Frontal cortex (tissue), 4 donors: ENCODE data around the gene BICC1. TPM values are rescaled to one million over a fixed set of nuclear protein-coding genes. Genes with fewer than 3 reads are reported as not detected.

ENCODE experiments used
- DNase-seq, 2 donors: peaks; one replicate each; pipeline ENCODE4 v3.0.0; 2012; ENCODE audit warnings: low spot score in 2 of 2
- FAIRE-seq: peaks from 2 replicates; lab custom pipeline; 2012; peaks lifted over from hg19 to GRCh38; lab: Jason Lieb, UNC
- total RNA-seq: library from RNA; depleted of rRNA; stranded (reverse); fragments of >200 nt; gene quantifications from one replicate; pipeline ENCODE4 v1.2.3, GENCODE V29; 2014
- donor health status: control.
- donor health status: control.
- donor health status: control.

BICC1 gene
- total RNA-seq, 1 donor from 2014 or later, result 4.5 TPM

DNA sequence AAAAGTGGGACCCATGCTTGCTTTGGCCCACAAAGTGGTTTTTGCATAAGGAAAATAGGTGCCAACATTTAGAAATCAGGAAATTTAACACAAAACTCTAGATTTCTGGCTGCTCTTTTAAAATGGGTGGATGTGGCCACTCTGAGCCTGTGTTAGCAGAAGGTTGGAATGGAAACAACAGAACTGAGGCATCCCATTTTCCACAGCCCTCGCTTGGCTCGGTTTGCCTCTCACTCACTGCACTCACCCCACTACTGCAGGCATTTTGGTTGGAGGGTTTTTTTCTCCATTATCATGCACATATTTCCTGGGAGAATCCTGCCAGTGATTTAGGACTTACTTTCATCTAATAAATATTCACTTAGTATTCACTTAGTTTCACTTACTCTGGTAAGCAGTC, 178.9 kb downstream of the BICC1 start:
- no peak for DNase-seq
- FAIRE-seq, result no peak

GRCh38 chr10:58693919-58694318, 181.2 kb downstream of the BICC1 start:
- FAIRE-seq (no peak), DNase-seq (no peak)

GRCh38 chr10:58695022-58695421, 182.3 kb downstream of the BICC1 start:
- DNase-seq, result no peak
- FAIRE-seq, result no peak

GRCh38 chr10:58696736-58697135, 184.1 kb downstream of the BICC1 start:
- FAIRE-seq, result no peak

DNA sequence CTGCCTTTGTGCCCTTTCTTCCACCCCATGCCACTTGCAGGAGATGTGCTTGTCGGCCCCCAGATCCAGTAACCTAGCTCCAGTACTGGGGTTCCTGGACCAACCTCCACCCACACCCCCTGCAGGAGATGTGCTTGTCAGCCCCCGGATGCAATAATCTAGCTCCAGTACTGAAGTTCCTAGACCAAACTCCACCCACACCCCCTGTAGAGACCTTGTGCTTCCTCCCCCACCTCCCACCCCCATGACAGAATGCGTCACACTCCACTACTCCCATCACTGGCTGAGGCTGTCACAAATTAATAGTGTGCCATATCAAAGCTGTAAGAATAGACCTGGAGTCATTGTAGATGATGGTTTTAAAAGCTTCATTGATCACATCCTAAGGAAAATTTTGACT, 185.0 kb downstream of the BICC1 start:
- DNase-seq (no peak), FAIRE-seq (no peak)

More at GRCh38 chr10:58696736-58697135, 184.1 kb downstream of the BICC1 start:
- no peak for DNase-seq

DNA sequence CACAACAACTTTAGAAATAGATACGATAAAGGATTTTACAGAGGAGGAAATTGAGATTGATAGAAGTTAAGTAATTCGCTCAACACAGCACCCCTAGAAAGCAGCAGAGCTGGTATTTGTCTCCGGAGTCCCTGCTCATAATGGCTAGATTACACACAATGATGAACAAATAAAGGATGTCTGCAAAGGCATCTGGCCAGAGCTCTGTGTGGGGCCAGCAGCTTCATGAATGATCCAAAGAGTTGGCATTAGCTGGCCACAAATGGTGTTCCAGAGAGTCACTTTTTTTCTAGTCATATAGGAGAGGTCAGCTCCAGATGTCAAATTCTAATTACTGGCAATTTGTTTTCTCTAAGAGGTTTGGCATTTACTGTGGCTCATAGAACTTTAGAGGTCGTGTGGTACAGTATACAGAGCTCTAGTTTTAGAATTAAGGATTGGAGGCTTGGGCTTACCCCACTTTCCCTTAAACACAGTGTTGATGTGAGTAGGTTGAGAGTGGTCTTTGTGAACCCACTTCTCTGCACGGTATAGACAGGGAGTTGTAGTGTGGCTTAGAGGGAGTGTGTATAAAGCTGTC, 186.2 kb downstream of the BICC1 start:
- FAIRE-seq (no peak), DNase-seq (no peak)

GRCh38 chr10:58700591-58700990, 187.9 kb downstream of the BICC1 start:
- no peak for FAIRE-seq
- no peak for DNase-seq

- DNase-seq (no peak), FAIRE-seq (no peak)
Observed at GRCh38 chr10:58701405-58702135, 188.9 kb downstream of the BICC1 start.

DNA sequence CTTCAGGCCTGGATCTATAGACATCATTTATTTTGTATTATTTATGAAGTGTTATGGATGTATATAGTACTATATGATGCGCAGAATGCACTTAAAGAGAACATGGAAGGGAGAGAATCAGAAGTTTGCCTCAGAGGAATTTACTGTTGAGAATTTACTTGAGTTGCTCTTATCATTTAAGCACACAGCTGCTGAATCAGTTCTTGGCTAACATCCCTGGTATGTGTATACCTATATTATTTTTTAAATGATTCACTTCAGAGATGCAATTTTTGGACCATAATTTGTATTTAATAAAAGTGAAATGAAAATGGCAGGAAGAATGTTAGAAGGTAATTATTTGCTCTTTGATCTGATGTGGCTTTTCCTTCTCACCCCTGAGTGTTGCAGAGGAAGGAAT, 191.6 kb downstream of the BICC1 start:
- no peak for DNase-seq

DNA sequence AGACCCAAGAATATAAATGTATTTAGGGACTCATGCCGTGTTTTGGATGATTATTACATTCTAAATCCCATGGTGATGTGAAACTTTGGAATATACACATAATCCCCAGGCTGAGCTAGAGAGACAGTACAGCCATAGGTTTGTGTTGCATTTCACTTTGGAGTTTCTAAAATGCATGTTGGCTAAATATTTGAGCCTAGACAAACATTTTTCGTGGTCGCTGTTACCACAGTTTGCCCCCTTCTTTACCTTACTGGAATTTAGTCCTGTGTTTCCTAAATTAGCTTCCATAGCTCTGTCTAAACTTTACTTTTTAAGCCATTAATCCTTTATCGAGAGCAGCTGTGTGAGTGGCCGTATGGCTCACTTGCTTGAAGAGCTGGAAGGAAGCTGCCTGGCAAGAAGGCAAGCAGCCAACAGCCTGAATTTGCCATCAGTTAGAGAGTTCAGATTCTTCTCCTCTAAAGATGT, 192.0 kb downstream of the BICC1 start:
- no peak for DNase-seq

More for the DNA sequence above, 191.6 kb downstream of the BICC1 start:
- no peak for FAIRE-seq

GRCh38 chr10:58706836-58707235, 194.2 kb downstream of the BICC1 start:
- FAIRE-seq, result no peak
- DNase-seq, result no peak

More for the DNA sequence above, 192.0 kb downstream of the BICC1 start:
- no peak for FAIRE-seq

- DNase-seq, result no peak
- no peak for FAIRE-seq
Observed at GRCh38 chr10:58712141-58712540, 199.5 kb downstream of the BICC1 start.

GRCh38 chr10:58712982-58713381, 200.3 kb downstream of the BICC1 start:
- no peak for DNase-seq
- no peak for FAIRE-seq

GRCh38 chr10:58714409-58714808, 201.7 kb downstream of the BICC1 start:
- DNase-seq (no peak), FAIRE-seq (no peak)

DNA sequence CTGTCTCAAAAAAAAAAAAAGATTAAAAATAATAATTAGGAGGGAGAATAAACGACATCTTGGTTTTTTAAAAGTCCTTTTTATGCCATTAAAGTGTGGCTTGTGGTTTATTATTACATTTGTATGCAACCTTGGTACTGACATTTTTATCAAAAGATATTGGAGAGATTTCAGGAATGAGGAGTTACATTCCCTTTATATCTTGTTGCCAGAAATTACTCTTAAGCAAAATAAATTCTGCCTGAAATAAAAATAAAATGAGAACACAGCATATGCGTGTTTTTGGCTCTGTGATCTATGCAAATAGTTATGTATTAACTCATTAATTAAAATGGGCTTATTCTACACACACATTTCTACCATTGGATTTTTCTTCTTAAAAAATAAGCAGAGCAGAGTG, 202.4 kb downstream of the BICC1 start:
- no peak for FAIRE-seq
- DNase-seq, result no peak

GRCh38 chr10:58718596-58718995, 205.9 kb downstream of the BICC1 start:
- FAIRE-seq, result no peak
- no peak for DNase-seq

DNA sequence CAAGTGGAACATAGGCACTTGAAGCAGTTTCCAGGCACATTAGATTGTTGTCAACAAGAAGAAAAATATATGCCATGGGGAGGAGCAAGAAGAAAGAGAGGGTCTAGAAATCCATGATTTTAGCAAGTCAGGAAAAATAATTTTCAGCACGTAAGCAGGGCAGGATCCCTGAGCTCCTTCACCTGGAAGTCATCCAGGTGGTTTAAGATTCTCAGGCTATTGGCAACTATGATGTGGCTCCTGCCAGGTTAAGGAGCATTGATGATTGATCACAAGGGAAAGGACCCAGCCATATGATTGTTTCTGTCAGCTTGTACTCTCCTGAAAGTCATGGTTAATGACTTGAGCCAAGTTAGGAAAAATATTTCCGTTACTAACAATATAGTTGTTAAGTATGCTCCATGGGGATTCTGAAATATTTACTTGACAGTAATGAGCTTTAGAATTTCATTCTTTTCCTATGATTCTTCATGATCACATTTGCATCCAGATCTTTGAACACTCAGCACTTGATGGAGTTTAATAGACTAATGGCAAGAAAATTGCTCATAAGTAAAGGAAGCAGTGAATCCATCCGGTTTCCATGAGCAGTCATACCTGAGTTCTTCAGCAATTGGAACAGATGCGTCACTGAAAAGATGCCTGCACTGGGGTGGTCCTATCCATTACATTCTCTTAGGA, 209.1 kb downstream of the BICC1 start:
- FAIRE-seq (no peak), DNase-seq (no peak)

- DNase-seq (no peak), FAIRE-seq (no peak)
Observed at GRCh38 chr10:58723186-58723585, 210.5 kb downstream of the BICC1 start.

- DNase-seq (no peak), FAIRE-seq (no peak)
Observed at GRCh38 chr10:58723966-58724365, 211.3 kb downstream of the BICC1 start.

- FAIRE-seq (no peak), DNase-seq (no peak)
Observed at GRCh38 chr10:58724781-58725180, 212.1 kb downstream of the BICC1 start.

- FAIRE-seq, result no peak
- DNase-seq, result no peak
Observed at GRCh38 chr10:58725901-58726300, 213.2 kb downstream of the BICC1 start.
